HepG2 (cell line): ENCODE measurements around the gene NOTUM. TPM values are rescaled to one million over a fixed set of nuclear protein-coding genes. Genes with fewer than 3 reads are reported as not detected.

Experiments used
- ATF7 ChIP-seq, 2 experiments: fragments of 450-650 bp in 1 of 2; sonication (generic) in 1 of 2; formaldehyde crosslinking in 1 of 2; IDR thresholded peaks; 2 replicates each; pipeline versions ENCODE4 v1.4.0 to v1.6.1; 2016 to 2020; ENCODE audit warnings: antibody characterized with exemption in 1 of 2, mild to moderate bottlenecking in 1 of 2, missing genetic modification reagents in 1 of 2
- CEBPG ChIP-seq: IDR thresholded peaks from 2 replicates; pipeline ENCODE4 v1.6.1; 2016
- HNF1B ChIP-seq: sonication (generic); formaldehyde crosslinking; IDR thresholded peaks from 2 replicates; pipeline ENCODE4 v1.5.1; 2020; ENCODE audit warnings: mild to moderate bottlenecking, moderate library complexity, missing genetic modification reagents
- KLF13 ChIP-seq: sonication (generic); formaldehyde crosslinking; IDR thresholded peaks from 2 replicates; pipeline ENCODE4 v1.4.0; 2020; ENCODE audit warnings: mild to moderate bottlenecking, missing genetic modification reagents
- RARG ChIP-seq: sonication (generic); formaldehyde crosslinking; IDR thresholded peaks from 2 replicates; pipeline ENCODE4 v1.4.0; 2020; ENCODE audit warnings: low read depth, mild to moderate bottlenecking, missing genetic modification reagents
- TMF1 ChIP-seq: sonication (generic); formaldehyde crosslinking; IDR thresholded peaks from 2 replicates; pipeline ENCODE4 v1.8.1; 2022; ENCODE audit warnings: low read depth, missing genetic modification reagents
- ZBTB1 ChIP-seq: sonication (generic); formaldehyde crosslinking; IDR thresholded peaks from 2 replicates; pipeline ENCODE4 v1.4.0; 2020; ENCODE audit warnings: missing genetic modification reagents, borderline replicate concordance
- ZNF17 ChIP-seq: sonication (generic); formaldehyde crosslinking; IDR thresholded peaks from 2 replicates; pipeline ENCODE4 v1.5.0; 2020; ENCODE audit warnings: mild to moderate bottlenecking, missing genetic modification reagents
- ZNF33A ChIP-seq: sonication (generic); formaldehyde crosslinking; IDR thresholded peaks from 2 replicates; pipeline ENCODE4 v1.5.1; 2020; ENCODE audit warnings: missing genetic modification reagents, mild to moderate bottlenecking, moderate library complexity, borderline replicate concordance
- ZNF382 ChIP-seq: sonication (generic); formaldehyde crosslinking; IDR thresholded peaks from 2 replicates; pipeline ENCODE4 v1.5.0; 2020; ENCODE audit warnings: missing genetic modification reagents, mild to moderate bottlenecking, borderline replicate concordance
- ZNF576 ChIP-seq: sonication (generic); formaldehyde crosslinking; IDR thresholded peaks from 2 replicates; pipeline ENCODE4 v1.4.0; 2020; ENCODE audit warnings: mild to moderate bottlenecking, missing genetic modification reagents
- ZNF616 ChIP-seq: sonication (generic); formaldehyde crosslinking; IDR thresholded peaks from 2 replicates; pipeline ENCODE4 v1.5.0; 2020; ENCODE audit warnings: low read depth, mild to moderate bottlenecking, missing genetic modification reagents
- ZNF737 ChIP-seq: sonication (generic); formaldehyde crosslinking; IDR thresholded peaks from 2 replicates; pipeline ENCODE4 v1.5.0; 2020; ENCODE audit warnings: missing genetic modification reagents, mild to moderate bottlenecking, borderline replicate concordance
- ZNF839 ChIP-seq: sonication (generic); formaldehyde crosslinking; IDR thresholded peaks from 2 replicates; pipeline ENCODE4 v1.4.0; 2020; ENCODE audit warnings: missing genetic modification reagents, mild to moderate bottlenecking, borderline replicate concordance
- ZZZ3 ChIP-seq: sonication (generic); formaldehyde crosslinking; IDR thresholded peaks from 2 replicates; pipeline ENCODE4 v1.4.0; 2020; ENCODE audit warnings: missing genetic modification reagents, mild to moderate bottlenecking, borderline replicate concordance
- polyA plus RNA-seq, 8 experiments: library from polyadenylated mRNA; depleted of rRNA in 3 of 8; stranded (reverse) in 7 of 8; unstranded in 1 of 8; fragments of >200 nt; fragmentation: Illumina TruSeq in 4 of 8; extraction: Trizol in 4 of 8; gene quantifications; 2 replicates each; pipeline versions ENCODE4 v1.2.1 to v1.2.3, GENCODE V29; 2011 to 2016; ENCODE audit warnings: low read depth in 4 of 8, missing spikeins in 1 of 8, mixed read lengths in 1 of 8; ENCODE audit not compliant: insufficient read depth in 1 of 8
- total RNA-seq, 5 experiments: library from RNA; depleted of rRNA; stranded (reverse); fragments of >200 nt; fragmentation: Illumina TruSeq; extraction: Trizol; gene quantifications; 2 replicates each; pipeline ENCODE4 v1.2.3, GENCODE V29; 2016; ENCODE audit warnings: low read depth in 1 of 5
- TF ChIP-seq, protein P1 (sequence below): sonication (generic); formaldehyde crosslinking; IDR thresholded peaks from 2 replicates; pipeline ENCODE4 v1.5.0; 2020; ENCODE audit warnings: mild to moderate bottlenecking, missing genetic modification reagents, borderline replicate concordance
- TF ChIP-seq, protein P2 (sequence below): IDR thresholded peaks from 2 replicates; pipeline ENCODE4 v1.6.1; 2016; ENCODE audit warnings: missing biosample characterization, missing genetic modification reagents, low read depth
- TF ChIP-seq, protein P3 (sequence below): sonication (generic); formaldehyde crosslinking; IDR thresholded peaks from 2 replicates; pipeline ENCODE4 v1.5.0; 2020; ENCODE audit warnings: mild to moderate bottlenecking, missing genetic modification reagents

NOTUM gene
- total and polyA plus RNA-seq, 2 of the 13 experiments (the other 11 are each of a cell fraction or from before 2014, with no cell fraction given), result 150 to 160 TPM

GRCh38 chr17:81958633-81959342 lies 2.2 kb downstream of the NOTUM start (continued):
- TF ChIP-seq, protein P1, sequence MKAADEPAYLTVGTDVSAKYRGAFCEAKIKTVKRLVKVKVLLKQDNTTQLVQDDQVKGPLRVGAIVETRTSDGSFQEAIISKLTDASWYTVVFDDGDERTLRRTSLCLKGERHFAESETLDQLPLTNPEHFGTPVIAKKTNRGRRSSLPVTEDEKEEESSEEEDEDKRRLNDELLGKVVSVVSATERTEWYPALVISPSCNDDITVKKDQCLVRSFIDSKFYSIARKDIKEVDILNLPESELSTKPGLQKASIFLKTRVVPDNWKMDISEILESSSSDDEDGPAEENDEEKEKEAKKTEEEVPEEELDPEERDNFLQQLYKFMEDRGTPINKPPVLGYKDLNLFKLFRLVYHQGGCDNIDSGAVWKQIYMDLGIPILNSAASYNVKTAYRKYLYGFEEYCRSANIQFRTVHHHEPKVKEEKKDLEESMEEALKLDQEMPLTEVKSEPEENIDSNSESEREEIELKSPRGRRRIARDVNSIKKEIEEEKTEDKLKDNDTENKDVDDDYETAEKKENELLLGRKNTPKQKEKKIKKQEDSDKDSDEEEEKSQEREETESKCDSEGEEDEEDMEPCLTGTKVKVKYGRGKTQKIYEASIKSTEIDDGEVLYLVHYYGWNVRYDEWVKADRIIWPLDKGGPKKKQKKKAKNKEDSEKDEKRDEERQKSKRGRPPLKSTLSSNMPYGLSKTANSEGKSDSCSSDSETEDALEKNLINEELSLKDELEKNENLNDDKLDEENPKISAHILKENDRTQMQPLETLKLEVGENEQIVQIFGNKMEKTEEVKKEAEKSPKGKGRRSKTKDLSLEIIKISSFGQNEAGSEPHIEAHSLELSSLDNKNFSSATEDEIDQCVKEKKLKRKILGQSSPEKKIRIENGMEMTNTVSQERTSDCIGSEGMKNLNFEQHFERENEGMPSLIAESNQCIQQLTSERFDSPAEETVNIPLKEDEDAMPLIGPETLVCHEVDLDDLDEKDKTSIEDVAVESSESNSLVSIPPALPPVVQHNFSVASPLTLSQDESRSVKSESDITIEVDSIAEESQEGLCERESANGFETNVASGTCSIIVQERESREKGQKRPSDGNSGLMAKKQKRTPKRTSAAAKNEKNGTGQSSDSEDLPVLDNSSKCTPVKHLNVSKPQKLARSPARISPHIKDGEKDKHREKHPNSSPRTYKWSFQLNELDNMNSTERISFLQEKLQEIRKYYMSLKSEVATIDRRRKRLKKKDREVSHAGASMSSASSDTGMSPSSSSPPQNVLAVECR, result 0 out of 2 replicates have a peak, but pooled peaks have one; percentile 15
- TF ChIP-seq, protein P2, sequence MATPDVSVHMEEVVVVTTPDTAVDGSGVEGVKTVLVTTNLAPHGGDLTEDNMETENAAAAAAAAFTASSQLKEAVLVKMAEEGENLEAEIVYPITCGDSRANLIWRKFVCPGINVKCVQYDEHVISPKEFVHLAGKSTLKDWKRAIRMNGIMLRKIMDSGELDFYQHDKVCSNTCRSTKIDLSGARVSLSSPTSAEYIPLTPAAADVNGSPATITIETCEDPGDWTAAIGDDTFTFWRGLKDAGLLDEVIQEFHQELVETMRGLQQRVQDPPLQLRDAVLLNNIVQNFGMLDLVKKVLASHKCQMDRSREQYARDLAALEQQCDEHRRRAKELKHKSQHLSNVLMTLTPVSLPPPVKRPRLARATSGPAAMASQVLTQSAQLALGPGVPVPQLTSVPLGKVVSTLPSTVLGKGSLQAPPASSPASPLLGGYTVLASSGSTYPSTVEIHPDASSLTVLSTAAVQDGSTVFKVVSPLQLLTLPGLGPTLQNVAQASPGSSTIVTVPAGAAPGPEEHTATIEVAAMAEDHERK (CRISPR knock-in tag), result no peak
- TF ChIP-seq ZZZ3 (CRISPR knock-in tag) (no peak), ZNF33A (CRISPR knock-in tag) (no peak), KLF13 (CRISPR knock-in tag) (no peak; the same call in 1 of the 2 replicates), CEBPG (CRISPR knock-in tag) (no peak), ZBTB1 (CRISPR knock-in tag) (no peak), ZNF17 (CRISPR knock-in tag) (no peak), ZNF382 (CRISPR knock-in tag) (no peak), TMF1 (CRISPR knock-in tag) (no peak), ZNF616 (no peak), ZNF737 (CRISPR knock-in tag) (no peak), HNF1B (CRISPR knock-in tag) (peak; percentile 70; the same call in 1 of the 2 replicates), RARG (CRISPR knock-in tag) (no peak), ZNF576 (CRISPR knock-in tag) (no peak), ATF7 (IDR thresholded peaks at IDR 0.05) (no peak), ATF7 (CRISPR knock-in tag; IDR thresholded peaks at IDR 0.05) (no peak), ZNF839 (CRISPR knock-in tag) (no peak)
- TF ChIP-seq, protein P3, sequence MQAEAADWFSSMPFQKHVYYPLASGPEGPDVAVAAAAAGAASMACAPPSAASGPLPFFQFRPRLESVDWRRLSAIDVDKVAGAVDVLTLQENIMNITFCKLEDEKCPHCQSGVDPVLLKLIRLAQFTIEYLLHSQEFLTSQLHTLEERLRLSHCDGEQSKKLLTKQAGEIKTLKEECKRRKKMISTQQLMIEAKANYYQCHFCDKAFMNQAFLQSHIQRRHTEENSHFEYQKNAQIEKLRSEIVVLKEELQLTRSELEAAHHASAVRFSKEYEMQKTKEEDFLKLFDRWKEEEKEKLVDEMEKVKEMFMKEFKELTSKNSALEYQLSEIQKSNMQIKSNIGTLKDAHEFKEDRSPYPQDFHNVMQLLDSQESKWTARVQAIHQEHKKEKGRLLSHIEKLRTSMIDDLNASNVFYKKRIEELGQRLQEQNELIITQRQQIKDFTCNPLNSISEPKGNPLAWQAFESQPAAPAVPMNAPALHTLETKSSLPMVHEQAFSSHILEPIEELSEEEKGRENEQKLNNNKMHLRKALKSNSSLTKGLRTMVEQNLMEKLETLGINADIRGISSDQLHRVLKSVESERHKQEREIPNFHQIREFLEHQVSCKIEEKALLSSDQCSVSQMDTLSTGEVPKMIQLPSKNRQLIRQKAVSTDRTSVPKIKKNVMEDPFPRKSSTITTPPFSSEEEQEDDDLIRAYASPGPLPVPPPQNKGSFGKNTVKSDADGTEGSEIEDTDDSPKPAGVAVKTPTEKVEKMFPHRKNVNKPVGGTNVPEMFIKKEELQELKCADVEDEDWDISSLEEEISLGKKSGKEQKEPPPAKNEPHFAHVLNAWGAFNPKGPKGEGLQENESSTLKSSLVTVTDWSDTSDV (CRISPR knock-in tag), result 0 out of 2 replicates have a peak, but pooled peaks have one; percentile 9
